Loucy (cell line): ENCODE data around the gene GRIA3.
"Not testable (repeated sequence)": the region's sequence is repeated elsewhere in the genome, so short reads cannot be mapped to it uniquely, and the experiment has no call there.

ENCODE experiments used
- H2AFZ ChIP-seq: fragments of 200-600 bp; sonication (generic); 2 replicates; pipeline ENCODE4 v1.6.0; 2016; ENCODE audit warnings: antibody characterized with exemption, mild to moderate bottlenecking, low read length, moderate library complexity
- H3F3A ChIP-seq: fragments of 200-600 bp; 2 replicates; pipeline ENCODE4 v1.6.0; 2016; ENCODE audit warnings: antibody characterized with exemption, low read depth, mild to moderate bottlenecking
- H3K27me3 ChIP-seq: fragments of 200-600 bp; sonication (generic); 2 replicates; pipeline ENCODE4 v1.6.1; 2014; ENCODE audit warnings: low read length, mild to moderate bottlenecking; ENCODE audit not compliant: insufficient read depth, poor library complexity, severe bottlenecking
- H3K36me3 ChIP-seq: fragments of 200-600 bp; sonication (generic); 2 replicates; pipeline ENCODE4 v1.6.1; 2016; ENCODE audit warnings: low read length; ENCODE audit not compliant: insufficient read depth
- H3K4me1 ChIP-seq: fragments of 200-600 bp; sonication (generic); 2 replicates; pipeline ENCODE4 v1.5.1; 2014; ENCODE audit warnings: low read length, mild to moderate bottlenecking; ENCODE audit not compliant: insufficient read depth, poor library complexity, severe bottlenecking
- H3K4me2 ChIP-seq: fragments of 200-600 bp; sonication (generic); 2 replicates; pipeline ENCODE4 v1.6.0; 2014; ENCODE audit warnings: antibody characterized with exemption, low read length, low read depth, mild to moderate bottlenecking; ENCODE audit not compliant: poor library complexity, severe bottlenecking
- H3K4me3 ChIP-seq: fragments of 200-600 bp; sonication (generic); 2 replicates; pipeline ENCODE4 v1.5.1; 2014; ENCODE audit warnings: low read length, mild to moderate bottlenecking, mixed read lengths; ENCODE audit not compliant: poor library complexity, severe bottlenecking
- H3K79me2 ChIP-seq: fragments of 200-600 bp; sonication (generic); 2 replicates; pipeline ENCODE4 v1.6.1; 2014; ENCODE audit warnings: low read length; ENCODE audit not compliant: insufficient read depth
- H3K9ac ChIP-seq: fragments of 200-600 bp; sonication (generic); 2 replicates; pipeline ENCODE4 v1.6.0; 2014; ENCODE audit warnings: mild to moderate bottlenecking, low read depth, low read length, moderate library complexity; ENCODE audit not compliant: poor library complexity, severe bottlenecking
- H3K9me2 ChIP-seq: fragments of 200-600 bp; sonication (generic); replicated peaks from 2 replicates; pipeline ENCODE4 v1.6.1; 2016; ENCODE audit warnings: low read depth, low read length, mixed read lengths
- H3K9me3 ChIP-seq: fragments of 200-600 bp; sonication (generic); 2 replicates; pipeline ENCODE4 v1.6.1; 2014; ENCODE audit warnings: mild to moderate bottlenecking, antibody characterized with exemption, low read length, low read depth; ENCODE audit not compliant: insufficient read depth
- H4K20me1 ChIP-seq: fragments of 200-600 bp; sonication (generic); 2 replicates; pipeline ENCODE4 v1.6.0; 2014; ENCODE audit warnings: antibody characterized with exemption, low read length, mild to moderate bottlenecking; ENCODE audit not compliant: insufficient read depth, poor library complexity, severe bottlenecking
- EZH2phosphoT487 ChIP-seq: fragments of 200-600 bp; IDR thresholded peaks from 2 replicates; pipeline ENCODE4 v1.6.1; 2018; ENCODE audit warnings: antibody characterized with exemption, mild to moderate bottlenecking, moderate library complexity, borderline replicate concordance
- TF ChIP-seq, protein P1 (sequence below): fragments of 200-600 bp; sonication (generic); conservative IDR thresholded peaks from 2 replicates; pipeline ENCODE4 v1.5.1; 2014; ENCODE audit warnings: mild to moderate bottlenecking, antibody characterized with exemption, low read length

The GRIA3 gene

DNA sequence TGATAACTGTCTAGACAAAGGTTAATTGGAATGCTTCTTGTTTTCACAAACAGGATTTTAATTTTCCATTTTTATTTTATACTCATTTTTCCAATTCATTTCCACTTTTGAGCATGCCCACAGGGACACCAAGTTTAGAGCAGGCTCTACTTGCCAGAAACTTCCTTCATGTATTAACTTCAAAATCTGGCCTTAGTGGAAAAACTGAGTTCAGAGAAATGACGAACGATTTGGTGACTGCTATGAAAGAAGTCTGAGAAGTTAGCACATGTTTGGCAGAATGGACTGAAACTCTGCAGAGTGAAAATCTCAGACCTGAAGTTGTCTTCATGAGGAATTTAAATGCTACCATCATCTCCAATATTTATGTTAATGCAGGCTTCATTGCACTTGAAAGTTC, 334.7 kb downstream of the GRIA3 start:
- Histone ChIP-seq H3F3A (no peaks in the 10 kb centered on the region), H3K79me2 (no peaks in the 10 kb centered on the region), H3K27me3 (no peaks in the 10 kb centered on the region), H3K9me2 (no peaks in the 10 kb centered on the region), H2AFZ (no peak overlapping the region), H3K4me3 (no peak overlapping the region), H3K4me1 (no peaks in the 10 kb centered on the region), H3K9me3 (no peaks in the 10 kb centered on the region; the same call in 1 of the 2 replicates), H3K36me3 (no peaks in the 10 kb centered on the region), H4K20me1 (no peaks in the 10 kb centered on the region), H3K4me2 (no peak overlapping the region), H3K9ac (no peak overlapping the region)
- TF ChIP-seq EZH2phosphoT487 = no peak
- TF ChIP-seq, protein P1, sequence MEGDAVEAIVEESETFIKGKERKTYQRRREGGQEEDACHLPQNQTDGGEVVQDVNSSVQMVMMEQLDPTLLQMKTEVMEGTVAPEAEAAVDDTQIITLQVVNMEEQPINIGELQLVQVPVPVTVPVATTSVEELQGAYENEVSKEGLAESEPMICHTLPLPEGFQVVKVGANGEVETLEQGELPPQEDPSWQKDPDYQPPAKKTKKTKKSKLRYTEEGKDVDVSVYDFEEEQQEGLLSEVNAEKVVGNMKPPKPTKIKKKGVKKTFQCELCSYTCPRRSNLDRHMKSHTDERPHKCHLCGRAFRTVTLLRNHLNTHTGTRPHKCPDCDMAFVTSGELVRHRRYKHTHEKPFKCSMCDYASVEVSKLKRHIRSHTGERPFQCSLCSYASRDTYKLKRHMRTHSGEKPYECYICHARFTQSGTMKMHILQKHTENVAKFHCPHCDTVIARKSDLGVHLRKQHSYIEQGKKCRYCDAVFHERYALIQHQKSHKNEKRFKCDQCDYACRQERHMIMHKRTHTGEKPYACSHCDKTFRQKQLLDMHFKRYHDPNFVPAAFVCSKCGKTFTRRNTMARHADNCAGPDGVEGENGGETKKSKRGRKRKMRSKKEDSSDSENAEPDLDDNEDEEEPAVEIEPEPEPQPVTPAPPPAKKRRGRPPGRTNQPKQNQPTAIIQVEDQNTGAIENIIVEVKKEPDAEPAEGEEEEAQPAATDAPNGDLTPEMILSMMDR = no peak

DNA sequence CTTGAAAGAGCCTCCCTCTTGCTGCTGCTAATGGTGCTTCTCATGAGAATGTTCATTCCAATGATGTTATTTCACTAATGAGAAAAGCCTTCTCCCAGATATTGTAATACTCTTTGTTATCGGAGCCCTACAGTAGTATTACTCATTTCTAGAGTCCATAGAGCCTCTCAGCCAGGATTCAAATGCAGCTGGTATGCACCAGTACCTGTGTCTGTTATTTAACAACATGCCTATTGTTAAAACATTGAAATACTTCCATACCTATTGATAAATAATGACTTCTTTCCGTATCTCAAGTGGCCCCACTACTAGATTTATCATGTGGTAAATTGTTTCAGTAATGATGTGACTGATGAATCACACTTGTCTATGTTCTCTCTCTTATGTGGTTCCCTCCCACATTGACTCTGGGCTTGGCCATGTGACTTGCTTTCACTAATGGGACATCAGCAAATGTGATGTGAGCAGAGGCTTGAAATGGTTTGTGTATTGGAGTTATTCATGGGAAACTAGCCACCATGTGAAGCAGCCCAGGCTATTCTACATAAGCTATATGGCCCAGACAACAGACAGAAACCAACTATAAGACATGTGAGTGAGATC, 341.1 kb downstream of the GRIA3 start:
- Histone ChIP-seq H3K9me2 (no peaks in the 10 kb centered on the region), H3K4me2 (no peak overlapping the region), H3K79me2 (no peaks in the 10 kb centered on the region), H3K27me3 (no peaks in the 10 kb centered on the region), H3K9ac (no peak overlapping the region), H2AFZ (no peak overlapping the region), H3F3A (no peaks in the 10 kb centered on the region), H3K4me3 (no peak overlapping the region), H4K20me1 (no peaks in the 10 kb centered on the region), H3K9me3 (no peaks in the 10 kb centered on the region), H3K36me3 (no peaks in the 10 kb centered on the region), H3K4me1 (no peaks in the 10 kb centered on the region)
- TF ChIP-seq EZH2phosphoT487 = no peak
- TF ChIP-seq, protein P1 = no peak

DNA sequence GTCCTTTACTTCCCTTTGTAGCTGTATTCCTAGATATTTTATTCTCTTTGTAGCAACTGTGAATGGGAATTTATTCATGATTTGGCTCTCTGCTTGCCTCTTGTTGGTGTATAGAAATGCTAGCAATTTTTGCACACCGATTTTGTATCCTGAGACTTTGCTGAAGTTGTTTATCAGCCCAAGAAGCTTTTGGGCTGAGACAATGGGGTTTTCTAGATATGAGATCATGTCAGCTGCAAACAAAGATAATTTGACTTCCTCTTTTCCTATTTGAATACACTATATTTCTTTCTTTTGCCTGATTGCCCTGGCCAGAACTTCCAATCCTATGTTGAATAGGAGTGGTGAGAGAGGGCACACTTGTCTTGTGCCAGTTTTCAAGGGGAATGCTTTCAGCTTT, 346.6 kb downstream of the GRIA3 start:
- H4K20me1 ChIP-seq, H3K27me3 ChIP-seq, H2AFZ ChIP-seq, H3K9ac ChIP-seq, H3K4me3 ChIP-seq, H3K79me2 ChIP-seq, H3K4me2 ChIP-seq, H3K4me1 ChIP-seq, H3K9me2 ChIP-seq, H3F3A ChIP-seq, H3K36me3 ChIP-seq, H3K9me3 ChIP-seq: not testable (repeated sequence)
